ENCODE data around the gene BEST2.
A peak's percentile ranks its signal among the peaks of the same experiment; 100 is the strongest.

The BEST2 gene

DNA sequence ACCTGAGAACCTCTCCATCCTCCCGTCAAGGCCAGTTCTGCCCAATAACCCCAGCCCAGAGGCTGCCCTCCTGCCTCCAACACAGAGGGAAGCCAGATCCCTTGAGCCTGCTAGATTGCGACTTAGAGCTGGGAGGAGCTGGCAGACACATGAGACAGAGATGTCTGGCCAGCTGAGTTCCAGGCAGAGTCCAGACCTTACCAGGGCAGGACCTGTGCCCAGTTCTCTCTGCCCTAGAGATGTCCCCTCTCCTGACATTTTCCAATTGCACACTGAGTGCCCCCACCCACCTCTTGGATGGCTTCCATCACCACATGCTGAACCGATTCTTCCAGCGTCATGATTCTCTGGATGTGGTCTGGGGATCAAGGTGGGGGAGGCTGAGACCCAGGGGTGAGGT, 20.7 kb downstream of the BEST2 start:
- no peak for DNase-seq

DNA sequence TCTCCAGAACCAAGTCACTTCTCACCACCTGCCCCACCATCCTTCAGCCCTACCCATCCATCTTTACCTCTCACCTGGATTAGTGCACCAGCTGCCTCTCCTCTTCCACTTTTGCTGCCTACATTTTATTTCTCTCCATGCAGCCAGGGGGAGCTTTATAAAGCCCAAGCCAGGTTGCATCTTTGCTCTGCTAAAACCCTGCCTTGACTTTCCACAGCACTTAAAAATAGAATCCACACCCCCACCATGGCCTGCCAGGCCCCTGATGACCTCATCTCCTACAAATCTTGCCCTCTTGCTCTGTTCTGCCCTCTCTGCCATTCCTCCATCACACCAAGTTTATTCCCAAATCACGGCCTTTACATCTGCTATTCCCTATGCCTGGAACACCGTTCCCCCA, 22.0 kb downstream of the BEST2 start:
- DNase-seq = no peak

GRCh38 chr19:12774588-12775555, 23.3 kb downstream of the BEST2 start, which contains the start of gene HOOK2:
HOOK2 (minus strand) TSS chr19:12775552; CDS start chr19:12775449, 103 bp downstream.
- no peak for DNase-seq

DNA sequence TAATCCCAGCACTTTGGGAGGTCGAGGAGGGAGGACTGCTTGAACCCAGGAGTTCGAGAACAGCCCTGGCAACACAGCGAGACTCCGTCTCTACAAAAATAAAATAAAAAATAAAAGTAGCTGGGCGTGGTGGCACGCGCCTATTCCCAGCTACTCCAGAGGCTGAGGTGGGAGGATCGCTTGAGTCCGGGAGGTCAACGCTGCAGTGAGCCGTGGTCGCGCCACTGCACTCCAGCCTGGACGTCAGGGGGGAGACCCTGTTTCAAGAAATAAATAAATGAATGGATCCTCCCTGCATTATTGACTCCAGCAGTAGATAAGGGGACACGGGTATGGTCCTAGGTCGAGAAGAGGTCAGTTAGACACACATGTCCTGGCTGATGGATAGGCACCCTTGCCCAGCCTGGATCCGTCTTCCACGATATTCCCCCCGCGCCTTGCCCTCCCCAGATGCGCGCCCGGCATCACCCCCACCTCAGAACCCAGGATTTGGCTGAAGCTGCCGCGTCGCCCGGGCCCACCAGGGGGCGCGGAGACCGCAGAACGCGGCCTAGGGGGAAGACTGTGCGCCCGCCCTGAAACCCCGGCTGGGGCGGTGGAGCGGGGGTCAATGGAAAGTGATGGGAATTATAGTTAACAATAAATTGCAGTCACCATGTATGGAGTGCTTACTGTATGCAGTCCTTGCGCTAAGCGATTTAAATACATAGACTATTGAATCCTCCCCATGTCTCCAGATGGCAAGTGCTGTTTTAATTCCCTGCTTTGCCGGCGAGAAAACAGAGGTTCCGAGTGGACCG, 25.8 kb downstream of the BEST2 start:
- peak; percentile 52 for DNase-seq

GRCh38 chr19:12778017-12778904, 26.7 kb downstream of the BEST2 start:
- peak; percentile 76 for DNase-seq

DNA sequence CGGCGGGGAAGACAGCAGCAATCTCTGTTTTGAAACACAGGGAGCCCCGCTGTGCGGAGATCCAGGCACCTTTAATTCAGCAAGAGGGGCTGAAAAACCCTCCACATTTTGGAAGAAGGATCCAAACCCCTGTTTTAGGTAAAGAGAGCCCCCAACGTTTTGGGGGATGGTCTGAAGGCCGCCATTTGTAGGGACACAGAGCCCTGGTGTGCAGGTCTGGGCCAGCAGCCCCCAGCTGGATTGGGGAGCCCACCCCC, 27.2 kb downstream of the BEST2 start:
- DNase-seq = no peak

GRCh38 chr19:12779162-12779993, 27.8 kb downstream of the BEST2 start:
- DNase-seq = peak; percentile 32

- DNase-seq = no peak
Measured at GRCh38 chr19:12782174-12782423, 30.5 kb downstream of the BEST2 start.

- peak; percentile 58 for DNase-seq
Measured at GRCh38 chr19:12782424-12783290, 31.1 kb downstream of the BEST2 start.

GRCh38 chr19:12783291-12783848, 31.8 kb downstream of the BEST2 start:
- DNase-seq = no peak

- DNase-seq = no peak
Measured at GRCh38 chr19:12783849-12784393, 32.3 kb downstream of the BEST2 start.

GRCh38 chr19:12784394-12784870, 32.8 kb downstream of the BEST2 start:
- DNase-seq = no peak

- no peak for DNase-seq
Measured at GRCh38 chr19:12784871-12785430, 33.4 kb downstream of the BEST2 start.

DNA sequence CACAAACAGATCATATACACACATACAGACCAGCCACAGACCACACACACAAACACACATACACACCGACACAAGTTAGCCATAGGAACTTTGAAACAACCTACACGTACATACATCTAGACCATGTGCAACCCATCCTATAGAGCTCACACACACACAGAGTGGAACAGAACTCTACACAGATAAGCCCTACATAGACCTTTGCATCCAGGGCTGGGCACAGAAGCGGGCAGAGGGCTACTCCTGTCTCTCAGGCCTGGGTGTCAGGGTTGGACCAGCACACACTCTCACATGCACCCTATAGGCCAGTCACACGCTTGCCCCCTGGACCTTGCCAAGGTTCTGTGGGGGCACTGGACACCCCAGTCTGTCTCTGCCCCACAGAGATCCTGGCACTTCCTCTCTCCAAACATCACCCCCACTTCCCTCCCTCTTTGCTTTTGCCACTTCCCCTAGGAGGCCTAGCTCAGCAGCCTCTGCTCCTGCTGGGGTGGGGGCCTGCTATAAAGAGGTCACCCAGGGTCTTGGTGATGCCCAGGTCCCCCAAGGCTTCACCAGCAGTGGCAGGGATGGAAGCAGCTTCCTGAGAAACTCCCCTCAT, 33.9 kb downstream of the BEST2 start:
- DNase-seq = no peak

DNA sequence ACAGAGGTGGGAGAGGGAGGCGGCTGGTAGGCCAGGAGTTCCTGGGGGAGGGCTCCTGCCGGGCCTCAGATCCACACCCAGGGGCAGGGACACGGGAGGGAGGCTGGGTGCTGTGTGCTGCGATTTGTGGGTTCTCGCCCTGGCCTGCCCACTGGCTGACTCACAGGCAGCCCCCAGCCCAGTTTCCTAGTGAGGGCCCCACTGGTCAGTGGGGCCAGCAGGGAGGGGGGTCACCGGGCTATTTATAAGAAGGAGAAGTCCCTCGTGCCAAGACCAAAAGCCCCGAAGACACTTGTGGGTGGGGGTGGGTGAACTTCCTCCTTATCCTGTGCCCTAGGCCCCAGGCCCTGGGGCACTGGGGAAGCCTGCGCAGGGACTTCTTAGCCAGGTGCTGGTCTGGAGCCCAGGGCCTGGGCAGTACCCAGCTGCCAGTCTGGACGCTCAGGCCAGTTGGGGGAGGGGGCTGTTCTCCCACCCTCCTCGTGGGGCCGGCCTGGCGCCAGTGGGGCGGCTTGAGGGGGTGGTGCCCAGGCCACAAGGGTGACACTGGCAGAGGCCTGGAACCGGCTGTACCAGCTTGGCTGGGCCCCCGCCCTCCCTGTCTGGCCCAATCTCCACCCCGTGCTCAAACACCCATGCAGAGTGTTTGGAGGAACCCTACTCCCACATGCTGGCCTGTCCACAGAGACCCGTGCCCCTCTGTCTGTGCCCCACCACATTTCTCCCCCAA, 34.7 kb downstream of the BEST2 start:
- DNase-seq = no peak

DNA sequence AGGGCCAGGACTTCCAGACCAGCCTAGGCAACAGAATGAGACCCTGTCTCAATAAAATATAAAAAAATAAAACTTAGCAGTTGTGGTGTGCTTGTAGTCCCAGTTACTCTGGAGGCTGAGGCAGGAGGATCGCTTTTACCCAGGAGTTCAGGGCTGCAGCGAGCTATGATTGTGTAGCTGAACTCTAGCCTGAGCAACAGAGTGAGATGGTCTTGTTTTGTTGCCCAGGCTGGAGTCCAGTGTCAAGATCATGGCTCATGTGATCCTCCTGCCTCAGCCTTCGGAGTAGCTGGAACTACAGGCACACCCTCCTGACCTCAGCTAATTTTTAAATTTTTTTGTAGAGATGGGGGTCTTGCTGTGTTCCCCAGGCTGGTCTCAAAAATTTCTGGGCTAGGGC, 35.4 kb downstream of the BEST2 start:
- DNase-seq = no peak

DNA sequence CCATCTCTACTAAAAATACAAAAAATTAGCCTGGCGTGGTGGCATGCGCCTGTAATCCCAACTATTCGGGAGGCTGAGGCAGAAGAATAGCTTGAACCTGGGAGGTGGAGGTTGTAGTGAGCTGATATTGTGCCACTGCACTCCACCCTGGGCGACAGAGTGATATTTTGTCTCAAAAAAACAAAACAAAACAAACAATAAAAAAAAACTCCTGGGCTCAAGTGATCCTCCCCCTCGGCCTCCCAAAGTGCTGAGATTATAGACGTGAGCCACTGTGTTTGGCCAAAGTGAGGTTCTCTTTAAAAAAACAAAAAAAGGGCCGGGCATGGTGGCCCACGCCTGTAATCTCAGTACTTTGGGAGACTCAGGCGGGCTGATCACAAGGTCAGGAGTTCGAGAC, 35.9 kb downstream of the BEST2 start:
- DNase-seq = no peak

GRCh38 chr19:12788042-12788681, 36.6 kb downstream of the BEST2 start:
- no peak for DNase-seq

GRCh38 chr19:12788682-12789097, 37.1 kb downstream of the BEST2 start:
- DNase-seq = peak; percentile 49
